ENCODE measurements around the gene NPHP4.
A peak's percentile ranks its signal among the peaks of the same experiment; 100 is the strongest.

The NPHP4 gene

DNA sequence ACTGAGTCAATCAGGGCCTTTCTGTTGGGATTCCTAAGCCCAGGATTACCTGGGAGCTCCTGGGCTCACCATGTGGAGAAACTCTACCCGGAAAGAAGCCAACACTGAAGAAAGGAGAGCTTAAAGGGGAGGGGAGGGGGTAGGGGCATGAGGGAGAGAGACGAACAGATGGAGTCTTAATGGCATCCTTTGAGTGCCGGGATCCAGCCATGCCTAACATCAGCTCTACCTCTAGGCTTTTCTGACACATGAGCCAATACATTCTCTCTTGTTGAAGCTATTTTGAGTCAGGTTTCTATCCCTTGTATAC lies 75.0 kb downstream of the NPHP4 start:
- TF ChIP-seq CTCF (IDR thresholded peaks at IDR 0.05; ENCODE audit: low read depth, low read length), result no peak
- no peak for DNase-seq (ENCODE audit: low read depth in 2 of 2)

GRCh38 chr1:5916572-5917280 lies 75.5 kb downstream of the NPHP4 start:
- no peak for TF ChIP-seq CTCF (IDR thresholded peaks at IDR 0.05; ENCODE audit: low read depth, low read length)
- no peak overlapping the region for H3K4me3 ChIP-seq (replicated peaks in 1 of 2; ENCODE audit: low read depth in 2 of 2, low read length in 2 of 2)
- no peak for DNase-seq (ENCODE audit: low read depth in 2 of 2)

More for the DNA sequence above, 75.0 kb downstream of the NPHP4 start:
- no peak overlapping the region for H3K4me3 ChIP-seq (replicated peaks in 1 of 2; ENCODE audit: low read depth in 2 of 2, low read length in 2 of 2)

DNA sequence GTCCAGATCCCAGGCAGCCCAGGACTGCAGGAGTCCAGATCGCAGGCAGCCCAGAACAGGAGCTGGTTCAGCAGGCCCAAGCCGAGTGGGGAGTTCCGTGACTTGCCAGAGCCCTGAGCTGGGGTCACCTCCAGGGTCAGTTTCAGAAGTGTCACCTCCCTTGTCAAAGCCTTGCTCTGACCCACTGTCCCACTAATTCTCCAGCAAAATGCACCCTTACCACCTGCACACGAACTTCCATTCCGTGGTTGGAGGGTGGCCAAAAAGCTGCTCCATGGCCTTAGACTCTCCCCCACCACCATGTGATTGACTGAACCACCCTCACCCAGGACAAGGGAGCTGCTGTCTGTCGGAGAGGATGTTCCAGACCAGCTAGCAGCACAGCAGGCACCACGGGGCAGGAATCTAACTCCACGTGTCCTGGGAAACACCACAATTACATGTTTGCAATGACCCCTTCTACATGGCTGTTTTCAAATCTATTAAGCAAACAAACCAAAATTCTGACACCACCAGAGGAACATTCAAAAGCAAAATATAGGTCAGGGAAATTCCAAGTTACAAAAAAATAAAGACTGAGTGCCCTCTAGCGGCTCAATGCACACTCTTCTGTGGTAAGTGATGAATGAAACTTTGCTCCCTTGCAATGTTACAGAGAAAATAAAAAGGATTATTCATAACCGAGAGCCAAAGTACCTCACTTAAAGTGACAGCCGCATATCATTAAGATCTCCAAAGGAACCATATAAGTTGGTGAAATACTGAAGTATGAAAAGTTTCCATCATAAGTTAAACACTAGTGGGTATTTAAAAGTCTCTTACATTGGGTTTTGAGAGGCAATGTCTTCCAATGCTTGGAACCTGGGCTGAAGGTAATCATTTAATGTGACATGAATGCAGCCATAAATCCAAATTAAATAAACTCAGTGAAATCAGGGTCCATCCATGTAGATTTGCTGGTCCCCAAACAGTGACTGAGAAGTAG lies 76.3 kb downstream of the NPHP4 start:
- DNase-seq (ENCODE audit: low read depth in 2 of 2), result peak; percentile 66 to 73
- TF ChIP-seq CTCF (IDR thresholded peaks at IDR 0.05; ENCODE audit: low read depth, low read length), result peak; percentile 70
- H3K4me3 ChIP-seq (replicated peaks in 1 of 2; ENCODE audit: low read depth in 2 of 2, low read length in 2 of 2), result no peak overlapping the region

GRCh38 chr1:5914676-5915365 lies 77.4 kb downstream of the NPHP4 start:
- H3K4me3 ChIP-seq (replicated peaks in 1 of 2; ENCODE audit: low read depth in 2 of 2, low read length in 2 of 2), result no peak overlapping the region
- no peak for TF ChIP-seq CTCF (IDR thresholded peaks at IDR 0.05; ENCODE audit: low read depth, low read length)
- no peak for DNase-seq (ENCODE audit: low read depth in 2 of 2)

GRCh38 chr1:5913876-5914275 lies 78.3 kb downstream of the NPHP4 start:
- no peak for TF ChIP-seq CTCF (IDR thresholded peaks at IDR 0.05; ENCODE audit: low read depth, low read length)
- DNase-seq (ENCODE audit: low read depth in 2 of 2), result no peak
- no peak overlapping the region for H3K4me3 ChIP-seq (replicated peaks in 1 of 2; ENCODE audit: low read depth in 2 of 2, low read length in 2 of 2)

DNA sequence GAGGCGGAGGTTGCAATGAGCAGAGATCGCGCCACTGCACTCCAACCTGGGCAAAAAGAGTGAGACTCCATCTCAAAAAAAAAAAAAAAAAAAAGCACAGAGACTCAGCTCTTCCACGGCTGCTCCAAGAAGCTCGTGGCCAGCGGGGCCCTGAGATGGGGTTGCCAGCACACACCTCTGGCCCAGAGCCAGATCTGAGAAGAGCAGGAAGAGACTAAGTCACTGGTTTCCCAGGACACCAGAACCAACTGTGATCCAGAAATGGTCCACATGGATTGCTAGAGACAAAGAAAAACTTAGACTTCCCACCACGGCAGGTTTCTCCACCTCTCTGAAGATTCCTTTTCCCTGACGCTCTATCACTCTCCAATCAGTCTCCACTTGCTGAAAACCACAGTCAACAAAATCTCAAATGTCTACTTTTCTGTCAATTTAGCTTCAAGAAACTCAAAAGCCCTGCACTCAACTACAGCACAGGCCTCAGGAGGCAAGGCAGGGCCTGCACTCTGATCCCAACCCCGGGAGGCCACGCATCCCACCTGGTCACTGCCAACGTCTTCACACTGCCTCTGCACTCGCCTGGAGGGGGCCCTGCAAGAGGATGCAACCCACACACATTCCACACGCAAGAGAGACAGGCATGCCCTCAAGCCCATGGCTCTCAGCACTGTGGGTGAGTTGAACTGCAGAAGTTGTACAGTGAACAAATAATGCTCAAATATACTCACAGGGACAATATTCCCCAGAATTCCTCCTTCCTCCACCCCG lies 79.0 kb downstream of the NPHP4 start:
- no peak for TF ChIP-seq CTCF (IDR thresholded peaks at IDR 0.05; ENCODE audit: low read depth, low read length)
- no peak overlapping the region for H3K4me3 ChIP-seq (replicated peaks in 1 of 2; ENCODE audit: low read depth in 2 of 2, low read length in 2 of 2)
- DNase-seq (ENCODE audit: low read depth in 2 of 2), result no peak
